Measurements from ENCODE around the gene EGR4.

DNA sequence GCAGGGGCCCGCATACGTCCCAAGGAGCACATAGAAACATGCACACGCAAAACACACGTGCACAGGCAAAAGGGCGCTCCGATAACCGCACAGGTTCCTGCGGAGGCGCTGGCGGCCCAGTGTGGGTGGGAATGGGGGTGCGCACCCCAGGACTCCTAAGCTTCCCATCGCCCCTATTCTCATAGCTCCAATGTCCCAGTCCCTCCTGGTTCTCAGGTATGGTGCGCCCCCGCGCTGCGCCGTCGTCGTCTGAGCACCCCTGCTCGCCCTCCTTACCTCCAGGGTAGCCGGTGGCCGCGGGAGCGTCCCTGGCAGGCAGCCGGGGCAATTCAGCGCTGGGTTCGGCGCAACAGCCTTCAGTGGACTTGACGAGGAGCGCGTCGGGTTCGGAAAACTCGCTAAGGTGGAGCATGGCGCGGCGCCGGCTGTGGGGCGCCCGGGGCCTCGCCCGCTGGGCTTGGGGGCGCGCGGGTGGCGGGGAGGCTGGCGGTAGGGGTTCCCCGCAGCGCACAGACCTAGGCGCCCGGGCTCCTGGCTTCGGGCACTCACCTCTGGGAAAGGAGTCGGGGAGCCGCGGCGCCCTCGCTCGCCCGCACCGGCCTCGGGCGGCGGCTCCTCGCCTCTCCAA, 328 bp downstream of the EGR4 start:
- TF ChIP-seq, protein P1, sequence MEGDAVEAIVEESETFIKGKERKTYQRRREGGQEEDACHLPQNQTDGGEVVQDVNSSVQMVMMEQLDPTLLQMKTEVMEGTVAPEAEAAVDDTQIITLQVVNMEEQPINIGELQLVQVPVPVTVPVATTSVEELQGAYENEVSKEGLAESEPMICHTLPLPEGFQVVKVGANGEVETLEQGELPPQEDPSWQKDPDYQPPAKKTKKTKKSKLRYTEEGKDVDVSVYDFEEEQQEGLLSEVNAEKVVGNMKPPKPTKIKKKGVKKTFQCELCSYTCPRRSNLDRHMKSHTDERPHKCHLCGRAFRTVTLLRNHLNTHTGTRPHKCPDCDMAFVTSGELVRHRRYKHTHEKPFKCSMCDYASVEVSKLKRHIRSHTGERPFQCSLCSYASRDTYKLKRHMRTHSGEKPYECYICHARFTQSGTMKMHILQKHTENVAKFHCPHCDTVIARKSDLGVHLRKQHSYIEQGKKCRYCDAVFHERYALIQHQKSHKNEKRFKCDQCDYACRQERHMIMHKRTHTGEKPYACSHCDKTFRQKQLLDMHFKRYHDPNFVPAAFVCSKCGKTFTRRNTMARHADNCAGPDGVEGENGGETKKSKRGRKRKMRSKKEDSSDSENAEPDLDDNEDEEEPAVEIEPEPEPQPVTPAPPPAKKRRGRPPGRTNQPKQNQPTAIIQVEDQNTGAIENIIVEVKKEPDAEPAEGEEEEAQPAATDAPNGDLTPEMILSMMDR (IDR thresholded peaks at IDR 0.05): no peak
- TF ChIP-seq ZFX (IDR thresholded peaks at IDR 0.05; ENCODE audit: borderline replicate concordance): no peak

Measured in 22Rv1 (cell line).